GM12873 (cell line): Measurements from ENCODE around the gene STAU1.

Experiments used
- CTCF ChIP-seq: IDR thresholded peaks from 2 replicates; pipeline ENCODE4 v1.5.1; 2012; ENCODE audit warnings: low read depth, mild to moderate bottlenecking, moderate library complexity, low read length, control low read depth; ENCODE audit not compliant: insufficient read depth; ENCODE audit errors: missing control alignments

STAU1 gene

GRCh38 chr20:49199729-49200293, 11.7 kb upstream of the STAU1 start:
- no peak for TF ChIP-seq CTCF

DNA sequence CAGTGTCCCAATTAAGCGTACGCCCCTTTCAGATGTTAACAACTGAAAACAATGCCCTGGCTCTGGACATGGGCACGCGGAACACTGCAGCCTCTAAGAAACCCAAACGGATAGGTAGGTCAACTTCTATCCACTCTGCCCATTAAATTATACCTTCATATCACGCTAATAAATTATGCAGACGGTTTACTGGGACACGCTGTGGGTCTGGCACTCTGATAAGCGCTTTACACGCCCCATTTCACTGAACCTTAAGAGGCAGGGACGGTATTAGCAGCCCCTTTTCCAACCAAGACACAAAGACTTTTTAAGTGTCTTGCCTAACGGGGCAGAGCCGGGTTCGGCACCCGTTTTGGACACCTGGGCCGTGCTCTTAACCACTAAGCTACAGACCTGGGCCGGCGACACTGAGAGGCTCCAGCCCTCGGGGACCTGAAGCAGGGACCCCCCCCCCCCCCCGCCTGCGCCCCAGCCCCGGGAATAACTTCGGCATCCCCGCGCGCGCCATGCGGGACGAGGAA, 744 bp downstream of the STAU1 start:
- no peak for TF ChIP-seq CTCF

DNA sequence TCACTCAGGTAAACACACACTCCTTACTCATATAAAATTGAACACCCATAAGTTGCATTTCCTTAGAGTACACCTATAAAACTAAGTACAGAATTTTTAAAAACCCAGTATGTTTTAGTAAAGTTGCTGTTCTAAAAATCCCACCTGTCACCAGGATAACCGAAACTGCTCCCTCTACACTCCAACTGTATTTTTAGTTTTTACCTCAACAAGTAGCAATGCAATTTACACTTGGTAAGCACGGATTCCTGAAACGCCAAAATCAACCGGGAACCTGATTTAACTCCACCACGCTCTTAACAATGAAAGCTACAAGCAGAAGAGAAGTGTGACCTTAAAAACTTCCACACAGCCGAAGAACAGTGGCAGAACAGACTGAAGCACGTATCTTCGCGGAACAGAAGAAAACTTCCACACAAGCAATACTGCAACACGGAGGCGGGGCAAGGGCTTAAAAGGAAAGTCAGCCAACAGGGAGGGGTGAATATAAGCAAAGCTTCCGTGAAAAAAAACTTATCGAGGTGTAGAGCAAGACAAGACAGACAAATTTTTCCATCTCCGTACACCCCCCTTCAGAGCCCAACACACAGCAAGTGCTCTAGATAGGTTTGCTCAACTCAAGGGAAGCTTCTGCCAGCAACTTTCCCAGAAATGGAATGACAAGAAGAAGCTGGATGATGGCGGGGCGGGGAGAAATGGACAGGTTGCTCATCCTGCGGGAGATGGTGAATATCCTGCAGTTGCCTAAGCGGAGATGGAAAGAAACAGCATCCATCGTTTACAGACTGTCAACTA, 1.4 kb downstream of the STAU1 start:
- TF ChIP-seq CTCF = no peak

- no peak for TF ChIP-seq CTCF
Observed at GRCh38 chr20:49185071-49185761, 2.9 kb downstream of the STAU1 start.

DNA sequence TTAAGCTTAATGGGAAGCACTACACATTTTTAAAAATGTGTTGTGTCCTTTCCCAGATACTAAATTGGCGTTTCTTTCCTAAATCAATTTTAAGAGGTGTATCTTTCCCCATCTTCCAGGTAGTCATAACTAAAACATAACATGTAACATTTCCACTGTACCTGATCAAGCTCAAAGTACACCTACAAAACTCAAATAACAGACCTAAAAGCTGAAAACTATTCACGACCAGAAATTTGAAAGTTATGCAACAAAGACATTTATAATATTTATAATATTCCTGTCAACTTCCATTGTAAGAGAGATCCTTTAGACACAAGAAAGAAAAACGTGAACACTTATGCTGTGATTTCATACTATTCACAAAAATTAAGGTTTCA, 3.5 kb downstream of the STAU1 start:
- no peak for TF ChIP-seq CTCF

DNA sequence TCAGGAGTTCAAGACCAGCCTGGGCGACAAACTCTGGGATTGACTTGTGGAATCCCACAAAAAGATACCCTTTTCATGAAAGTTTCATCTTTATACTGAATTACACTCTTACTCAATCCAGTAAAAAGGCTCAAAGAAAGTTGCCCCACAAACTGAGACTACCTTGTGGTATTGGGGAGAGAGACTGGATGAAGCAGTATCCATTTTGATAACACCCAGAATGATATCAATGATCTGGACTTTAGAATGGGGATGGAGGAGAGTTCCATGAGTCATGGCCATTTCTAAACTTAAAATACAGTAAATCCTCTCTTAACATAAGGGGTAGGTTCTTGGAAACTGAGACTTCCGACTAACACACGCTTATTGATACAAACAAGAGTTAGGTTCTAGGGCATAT, 4.7 kb downstream of the STAU1 start:
- TF ChIP-seq CTCF = no peak

DNA sequence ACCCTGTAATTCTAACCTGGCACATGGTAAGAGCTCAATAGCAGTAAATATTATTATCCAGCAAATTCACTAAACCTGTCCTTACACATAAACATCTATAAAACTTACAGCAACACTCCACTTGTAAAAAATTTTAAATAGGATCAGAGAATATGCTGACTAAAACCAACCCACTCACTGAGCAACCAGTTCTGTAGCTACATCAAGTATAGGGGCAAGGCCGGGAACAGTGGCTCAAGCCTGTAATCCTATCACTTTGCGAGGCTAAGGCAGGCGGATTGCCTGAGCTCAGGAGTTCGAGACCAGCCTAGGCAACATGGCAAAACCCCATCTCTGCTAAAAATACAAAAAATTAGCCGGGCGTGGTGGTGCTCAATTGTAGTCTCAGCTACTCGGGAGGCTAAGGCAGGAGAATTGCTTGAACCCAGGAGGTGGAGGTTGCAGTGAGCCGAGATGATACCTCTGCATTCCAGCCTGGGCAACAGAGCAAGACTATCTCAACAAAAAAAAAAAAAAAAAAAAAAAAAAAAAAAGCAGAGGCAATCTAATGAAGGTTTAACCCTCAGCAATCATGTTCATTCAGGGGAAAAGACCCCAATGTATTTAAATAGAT, 6.8 kb downstream of the STAU1 start:
- TF ChIP-seq CTCF = no peak
